C4-2B (cell line): ENCODE results near the gene TRIP4.

Experiments used
- ZFX ChIP-seq: fragments of 450-650 bp; IDR thresholded peaks from 2 replicates; pipeline ENCODE4 v1.6.1; 2017
- TF ChIP-seq, protein P1 (sequence below): fragments of 450-650 bp; conservative IDR thresholded peaks from 2 replicates; pipeline ENCODE4 v1.5.1; 2017; ENCODE audit warnings: mild to moderate bottlenecking

DNA sequence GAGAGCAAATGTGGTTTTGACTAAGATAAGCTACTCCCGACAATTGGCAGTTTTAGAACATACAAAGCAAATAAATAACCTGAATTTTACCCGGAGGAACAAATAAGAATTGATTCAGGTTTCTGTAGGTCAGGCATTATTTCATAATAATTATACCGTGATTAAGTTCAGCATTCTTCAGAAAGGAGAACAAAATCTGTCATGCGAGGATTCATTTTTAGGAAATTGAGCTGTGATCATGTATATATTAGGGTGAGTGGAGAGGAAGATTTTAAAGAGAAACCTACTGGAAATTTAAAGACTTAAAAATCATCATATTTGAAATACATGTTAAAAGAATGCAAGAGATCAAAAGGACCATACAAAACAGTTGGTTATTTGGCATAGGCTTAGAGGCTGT is 93.3 kb downstream of the TRIP4 start:
- TF ChIP-seq, protein P1, sequence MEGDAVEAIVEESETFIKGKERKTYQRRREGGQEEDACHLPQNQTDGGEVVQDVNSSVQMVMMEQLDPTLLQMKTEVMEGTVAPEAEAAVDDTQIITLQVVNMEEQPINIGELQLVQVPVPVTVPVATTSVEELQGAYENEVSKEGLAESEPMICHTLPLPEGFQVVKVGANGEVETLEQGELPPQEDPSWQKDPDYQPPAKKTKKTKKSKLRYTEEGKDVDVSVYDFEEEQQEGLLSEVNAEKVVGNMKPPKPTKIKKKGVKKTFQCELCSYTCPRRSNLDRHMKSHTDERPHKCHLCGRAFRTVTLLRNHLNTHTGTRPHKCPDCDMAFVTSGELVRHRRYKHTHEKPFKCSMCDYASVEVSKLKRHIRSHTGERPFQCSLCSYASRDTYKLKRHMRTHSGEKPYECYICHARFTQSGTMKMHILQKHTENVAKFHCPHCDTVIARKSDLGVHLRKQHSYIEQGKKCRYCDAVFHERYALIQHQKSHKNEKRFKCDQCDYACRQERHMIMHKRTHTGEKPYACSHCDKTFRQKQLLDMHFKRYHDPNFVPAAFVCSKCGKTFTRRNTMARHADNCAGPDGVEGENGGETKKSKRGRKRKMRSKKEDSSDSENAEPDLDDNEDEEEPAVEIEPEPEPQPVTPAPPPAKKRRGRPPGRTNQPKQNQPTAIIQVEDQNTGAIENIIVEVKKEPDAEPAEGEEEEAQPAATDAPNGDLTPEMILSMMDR: no peak
- TF ChIP-seq ZFX: no peak
